Keratinocyte (primary cell): ENCODE results near the gene CMBL. TPM values are rescaled to one million over a fixed set of nuclear protein-coding genes. Genes with fewer than 3 reads are reported as not detected.

Experiments
- DNase-seq: peaks from one replicate; pipeline ENCODE4 v3.0.0-alpha.2; 2011; ENCODE audit warnings: low read depth, missing footprints, low spot score
- FAIRE-seq: peaks from 2 replicates; lab custom pipeline; 2011; peaks lifted over from hg19 to GRCh38; lab: Jason Lieb, UNC
- H2AFZ ChIP-seq: 2 replicates; pipeline ENCODE4 v1.6.0; 2012; ENCODE audit warnings: low read length, control low read depth, inconsistent platforms; ENCODE audit not compliant: control insufficient read depth
- H3K27ac ChIP-seq: 2 replicates; pipeline ENCODE4 v1.5.1; 2011; ENCODE audit warnings: low read length; ENCODE audit not compliant: control insufficient read depth, insufficient read depth
- H3K27me3 ChIP-seq: 3 replicates; pipeline ENCODE4 v1.6.0; 2011; ENCODE audit warnings: low read length; ENCODE audit not compliant: control insufficient read depth, insufficient read depth; ENCODE audit errors: extremely low read depth
- H3K36me3 ChIP-seq, 2 experiments: 2 replicates in 1 of 2; 3 replicates in 1 of 2; pipeline ENCODE4 v1.5.1; 2011; ENCODE audit warnings: low read length in 2 of 2, mild to moderate bottlenecking in 1 of 2; ENCODE audit not compliant: control insufficient read depth in 2 of 2, insufficient read depth in 2 of 2; ENCODE audit errors: extremely low read depth in 1 of 2
- H3K4me1 ChIP-seq: 3 replicates; pipeline ENCODE4 v1.5.1; 2011; ENCODE audit warnings: low read length; ENCODE audit not compliant: control insufficient read depth, insufficient read depth; ENCODE audit errors: extremely low read depth
- H3K4me2 ChIP-seq: 3 replicates; pipeline ENCODE4 v1.6.0; 2011; ENCODE audit warnings: low read depth, low read length; ENCODE audit not compliant: control insufficient read depth, insufficient read depth; ENCODE audit errors: extremely low read depth
- H3K4me3 ChIP-seq, 3 experiments: fragments of 200-600 bp in 1 of 3; sonication (generic) in 1 of 3; 2 replicates in 2 of 3; 3 replicates in 1 of 3; pipeline ENCODE4 v1.5.1; 2011 to 2016; ENCODE audit warnings: low read length in 3 of 3, mild to moderate bottlenecking in 3 of 3, control low read depth in 2 of 3, inconsistent platforms in 1 of 3, low read depth in 1 of 3, mixed read lengths in 1 of 3, mixed run types in 1 of 3, moderate library complexity in 1 of 3; ENCODE audit not compliant: control insufficient read depth in 2 of 3, insufficient read depth in 2 of 3; ENCODE audit errors: extremely low read depth in 1 of 3
- H3K79me2 ChIP-seq: 2 replicates; pipeline ENCODE4 v1.6.0; 2012; ENCODE audit warnings: low read length; ENCODE audit not compliant: control insufficient read depth, insufficient read depth
- H3K9ac ChIP-seq: 3 replicates; pipeline ENCODE4 v1.6.0; 2011; ENCODE audit warnings: low read length; ENCODE audit not compliant: control insufficient read depth, insufficient read depth; ENCODE audit errors: extremely low read depth
- H3K9me1 ChIP-seq: 3 replicates; pipeline ENCODE4 v1.6.0; 2011; ENCODE audit warnings: low read length; ENCODE audit not compliant: control insufficient read depth, insufficient read depth; ENCODE audit errors: extremely low read depth
- H3K9me3 ChIP-seq: 2 replicates; pipeline ENCODE4 v1.5.1; 2012; ENCODE audit warnings: low read depth, low read length; ENCODE audit not compliant: control insufficient read depth
- H4K20me1 ChIP-seq: 3 replicates; pipeline ENCODE4 v1.6.0; 2011; ENCODE audit warnings: low read length; ENCODE audit not compliant: control insufficient read depth, insufficient read depth; ENCODE audit errors: extremely low read depth
- EZH2 ChIP-seq: IDR thresholded peaks from one replicate; pipeline ENCODE4 v1.6.1; 2012; ENCODE audit warnings: inconsistent platforms, mild to moderate bottlenecking, low read length, moderate library complexity
- dilution Hi-C: fragments of 300-500 bp; cut with MboI; formaldehyde crosslinking; loops from one replicate; pipeline ENCODE4 v1.7.0; 2020; ENCODE audit warnings: low sequenced_read_pairs; ENCODE audit not compliant: extremely low pct_ligation_motif_present
- polyA plus RNA-seq, 5 experiments: library from polyadenylated mRNA; depleted of rRNA in 3 of 5; stranded (reverse) in 3 of 5; stranded (forward) in 1 of 5; unstranded in 1 of 5; fragments of >200 nt; gene quantifications; 1 replicate in 1 of 5; 2 replicates in 3 of 5; 3 replicates in 1 of 5; pipeline versions ENCODE4 v1.2.1 to v1.2.3, GENCODE V29; 2011 to 2012; ENCODE audit warnings: missing spikeins in 2 of 5, low read depth in 1 of 5, low replicate concordance in 1 of 5
- TF ChIP-seq, protein P1 (sequence below), 3 experiments: IDR thresholded peaks in 1 of 3; conservative IDR thresholded peaks in 1 of 3; optimal IDR thresholded peaks in 1 of 3; 2 replicates in 2 of 3; 3 replicates in 1 of 3; pipeline versions ENCODE3 to v1.5.1; 2011; ENCODE audit warnings: low read length in 3 of 3, mild to moderate bottlenecking in 3 of 3, moderate library complexity in 2 of 3, control low read depth in 1 of 3, inconsistent platforms in 1 of 3; ENCODE audit not compliant: insufficient read depth in 2 of 3; ENCODE audit errors: extremely low read depth in 1 of 3

Gene CMBL
- polyA plus RNA-seq, 1 donor (not counting 4 experiments of a cell fraction or from before 2014, with no cell fraction given), result 9.1 TPM

DNA sequence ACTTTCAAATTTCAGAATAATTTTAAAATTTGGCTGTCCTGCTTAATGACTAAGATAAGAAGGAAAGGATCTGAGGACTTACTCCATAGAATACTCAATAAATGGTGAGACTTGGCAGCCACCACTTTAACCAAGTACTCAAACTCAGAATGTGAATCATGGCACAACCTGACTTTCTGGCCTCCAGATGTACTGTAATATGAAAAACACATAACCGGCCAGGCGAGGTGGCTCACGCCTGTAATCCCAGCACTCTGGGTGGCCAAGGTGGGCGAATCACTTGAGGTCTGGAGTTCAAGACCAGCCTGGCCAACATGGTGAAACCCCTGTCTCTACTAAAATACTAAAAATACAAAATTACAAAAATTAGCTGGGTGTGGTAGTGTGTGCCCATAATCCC, 35.8 kb upstream of the CMBL start:
- Histone ChIP-seq H3K4me3 (no peak overlapping the region), H3K27me3 (no peaks in the 10 kb centered on the region), H3K9me1 (no peaks in the 10 kb centered on the region), H3K27ac (no peak overlapping the region), H3K9ac (no peak overlapping the region), H3K4me2 (no peak overlapping the region), H3K4me1 (no peaks in the 10 kb centered on the region), H3K9me3 (no peaks in the 10 kb centered on the region), H3K36me3 (no peaks in the 10 kb centered on the region), H4K20me1 (no peaks in the 10 kb centered on the region), H3K79me2 (no peaks in the 10 kb centered on the region), H2AFZ (no peak overlapping the region)
- DNase-seq (no peak), FAIRE-seq (no peak)
- dilution Hi-C loops, result no loop called here
- TF ChIP-seq, protein P1, sequence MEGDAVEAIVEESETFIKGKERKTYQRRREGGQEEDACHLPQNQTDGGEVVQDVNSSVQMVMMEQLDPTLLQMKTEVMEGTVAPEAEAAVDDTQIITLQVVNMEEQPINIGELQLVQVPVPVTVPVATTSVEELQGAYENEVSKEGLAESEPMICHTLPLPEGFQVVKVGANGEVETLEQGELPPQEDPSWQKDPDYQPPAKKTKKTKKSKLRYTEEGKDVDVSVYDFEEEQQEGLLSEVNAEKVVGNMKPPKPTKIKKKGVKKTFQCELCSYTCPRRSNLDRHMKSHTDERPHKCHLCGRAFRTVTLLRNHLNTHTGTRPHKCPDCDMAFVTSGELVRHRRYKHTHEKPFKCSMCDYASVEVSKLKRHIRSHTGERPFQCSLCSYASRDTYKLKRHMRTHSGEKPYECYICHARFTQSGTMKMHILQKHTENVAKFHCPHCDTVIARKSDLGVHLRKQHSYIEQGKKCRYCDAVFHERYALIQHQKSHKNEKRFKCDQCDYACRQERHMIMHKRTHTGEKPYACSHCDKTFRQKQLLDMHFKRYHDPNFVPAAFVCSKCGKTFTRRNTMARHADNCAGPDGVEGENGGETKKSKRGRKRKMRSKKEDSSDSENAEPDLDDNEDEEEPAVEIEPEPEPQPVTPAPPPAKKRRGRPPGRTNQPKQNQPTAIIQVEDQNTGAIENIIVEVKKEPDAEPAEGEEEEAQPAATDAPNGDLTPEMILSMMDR (optimal IDR thresholded peaks at IDR 0.05 in 1 of 3, IDR thresholded peaks at IDR 0.05 in 1 of 3, conservative IDR thresholded peaks at IDR 0.05 in 1 of 3; ENCODE audit: extremely low read depth in 1 of 3, insufficient read depth in 2 of 3, low read length in 3 of 3), result no peak
- TF ChIP-seq EZH2, result no peak

DNA sequence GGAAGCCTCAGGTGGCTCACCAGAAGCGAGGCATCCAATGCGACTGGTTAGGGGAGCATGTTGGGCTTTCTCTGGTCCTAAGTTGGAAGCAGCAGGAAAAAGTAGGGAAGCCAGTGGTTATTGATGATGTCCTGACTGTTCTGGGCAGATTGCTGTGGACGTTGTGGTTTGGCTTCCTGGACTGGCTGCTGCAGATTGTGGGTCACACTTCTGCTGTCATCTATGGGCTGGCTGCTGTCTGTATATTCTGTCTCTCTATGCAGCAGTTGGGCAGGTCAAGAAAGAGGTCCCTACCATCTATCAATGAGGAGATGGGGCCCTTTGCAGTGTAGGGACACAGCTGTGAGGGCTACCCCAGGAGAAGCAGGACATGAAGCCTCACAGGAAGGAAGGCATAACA, 32.3 kb upstream of the CMBL start:
- dilution Hi-C loops, result no loop called here
- FAIRE-seq (no peak), DNase-seq (no peak)
- H2AFZ ChIP-seq, result no peak overlapping the region
- H3K27ac ChIP-seq, result no peak overlapping the region
- TF ChIP-seq, protein P1 (optimal IDR thresholded peaks at IDR 0.05 in 1 of 3, IDR thresholded peaks at IDR 0.05 in 1 of 3, conservative IDR thresholded peaks at IDR 0.05 in 1 of 3; ENCODE audit: extremely low read depth in 1 of 3, insufficient read depth in 2 of 3, low read length in 3 of 3), result no peak
- no peak for TF ChIP-seq EZH2
- no peaks in the 10 kb centered on the region for H3K79me2 ChIP-seq
- no peak overlapping the region for H3K9ac ChIP-seq
- H3K9me3 ChIP-seq, result no peaks in the 10 kb centered on the region
- no peaks in the 10 kb centered on the region for H3K9me1 ChIP-seq
- H3K4me2 ChIP-seq, result no peak overlapping the region
- H3K4me3 ChIP-seq, result no peak overlapping the region
- no peaks in the 10 kb centered on the region for H3K27me3 ChIP-seq
- no peaks in the 10 kb centered on the region for H3K36me3 ChIP-seq
- no peaks in the 10 kb centered on the region for H3K4me1 ChIP-seq
- no peaks in the 10 kb centered on the region for H4K20me1 ChIP-seq
